PFSK-1 (cell line): ENCODE data around the gene FCAMR.

ENCODE experiments used
- FOXP2 ChIP-seq: optimal IDR thresholded peaks from 2 replicates; pipeline ENCODE3; 2011; ENCODE audit warnings: borderline replicate concordance, control low read depth, inconsistent platforms; ENCODE audit not compliant: insufficient read depth; ENCODE audit errors: extremely low read length, extremely low read depth
- POLR2AphosphoS5 ChIP-seq: IDR thresholded peaks from 2 replicates; pipeline ENCODE4 v1.6.1; 2012; ENCODE audit warnings: low read depth, mild to moderate bottlenecking, control low read depth, low read length, moderate library complexity
- REST ChIP-seq, 2 experiments: IDR thresholded peaks; 2 replicates each; pipeline versions ENCODE4 v1.6.1 to v1.8.0; 2011 to 2012; ENCODE audit warnings: low read depth in 2 of 2, low read length in 2 of 2, control low read depth in 1 of 2, inconsistent platforms in 1 of 2, mild to moderate bottlenecking in 1 of 2, moderate library complexity in 1 of 2; ENCODE audit not compliant: insufficient read depth in 1 of 2
- SIN3A ChIP-seq: IDR thresholded peaks from 2 replicates; pipeline ENCODE4 v1.6.1; 2012; ENCODE audit warnings: mild to moderate bottlenecking, low read length, moderate library complexity, borderline replicate concordance; ENCODE audit not compliant: insufficient read depth
- TAF1 ChIP-seq: IDR thresholded peaks from 2 replicates; pipeline ENCODE4 v1.6.1; 2012; ENCODE audit warnings: low read length, control low read depth, borderline replicate concordance; ENCODE audit not compliant: insufficient read depth

Gene FCAMR

GRCh38 chr1:206972728-206973127, 2.5 kb upstream of the FCAMR start:
- TF ChIP-seq REST (IDR thresholded peaks at IDR 0.05; ENCODE audit: insufficient read depth in 1 of 2, low read depth in 2 of 2, low read length in 2 of 2), result no peak
- no peak for TF ChIP-seq TAF1
- TF ChIP-seq POLR2AphosphoS5, result no peak
- TF ChIP-seq SIN3A, result no peak
- no peak for TF ChIP-seq FOXP2

- no peak for TF ChIP-seq FOXP2
- no peak for TF ChIP-seq REST (IDR thresholded peaks at IDR 0.05; ENCODE audit: insufficient read depth in 1 of 2, low read depth in 2 of 2, low read length in 2 of 2)
- TF ChIP-seq SIN3A, result no peak
- no peak for TF ChIP-seq TAF1
- no peak for TF ChIP-seq POLR2AphosphoS5
Measured at GRCh38 chr1:206971029-206971655, 882 bp upstream of the FCAMR start.

GRCh38 chr1:206969090-206969489, 1.2 kb downstream of the FCAMR start:
- TF ChIP-seq TAF1 (no peak), FOXP2 (no peak), REST (IDR thresholded peaks at IDR 0.05; ENCODE audit: insufficient read depth in 1 of 2, low read depth in 2 of 2, low read length in 2 of 2) (no peak), POLR2AphosphoS5 (no peak), SIN3A (no peak)

- no peak for TF ChIP-seq SIN3A
- no peak for TF ChIP-seq FOXP2
- TF ChIP-seq REST (IDR thresholded peaks at IDR 0.05; ENCODE audit: insufficient read depth in 1 of 2, low read depth in 2 of 2, low read length in 2 of 2), result no peak
- TF ChIP-seq TAF1, result no peak
- TF ChIP-seq POLR2AphosphoS5, result no peak
Measured at GRCh38 chr1:206967096-206967849, 3.0 kb downstream of the FCAMR start.
